SK-N-SH (cell line): ENCODE results near the gene TBC1D17. TPM values are rescaled to one million over a fixed set of nuclear protein-coding genes. Genes with fewer than 3 reads are reported as not detected.

Experiments
- CTCF ChIA-PET: fragments of 300-600, 350-600 bp; formaldehyde crosslinking; extraction: SDS; loops from one replicate; lab custom pipeline; 2021; lab: Yijun Ruan, JAX
- POLR2A ChIA-PET: fragments of 350-600 bp; sonication (Branson Sonifier 250); formaldehyde crosslinking; extraction: SDS; loops from one replicate; lab custom pipeline; 2020; ENCODE audit warnings: antibody characterized with exemption, inconsistent platforms; lab: Yijun Ruan, JAX
- DNase-seq: peaks from one replicate; pipeline ENCODE4 v3.0.0; 2012
- H2AFZ ChIP-seq: fragments of 200-600 bp; sonication (generic); 2 replicates; pipeline ENCODE4 v1.8.1; 2016; ENCODE audit warnings: antibody characterized with exemption, mild to moderate bottlenecking, low read depth
- H3F3A ChIP-seq: fragments of 200-600 bp; sonication (generic); replicated peaks from 2 replicates; pipeline ENCODE3; 2016; ENCODE audit warnings: antibody characterized with exemption, mild to moderate bottlenecking; ENCODE audit not compliant: insufficient read depth
- H3K27ac ChIP-seq, 2 experiments: fragments of 200-500 bp in 1 of 2; fragments of 200-600 bp in 1 of 2; sonication (Bioruptor generic) in 1 of 2; sonication (generic), shearing (Covaris generic) in 1 of 2; 2 replicates each; pipeline versions ENCODE4 v1.5.1 to v1.6.1; 2014 to 2016; ENCODE audit warnings: low read depth in 2 of 2, inconsistent platforms in 1 of 2, low read length in 1 of 2, mild to moderate bottlenecking in 1 of 2, mixed read lengths in 1 of 2
- H3K27me3 ChIP-seq: fragments of 200-600 bp; sonication (generic), shearing (Covaris generic); 2 replicates; pipeline ENCODE4 v1.6.1; 2016; ENCODE audit warnings: mixed run types; ENCODE audit not compliant: insufficient read depth
- H3K36me3 ChIP-seq, 2 experiments: fragments of 200-500 bp in 1 of 2; fragments of 200-600 bp in 1 of 2; sonication (Bioruptor generic) in 1 of 2; sonication (generic) in 1 of 2; replicated peaks in 1 of 2; 2 replicates each; pipeline versions ENCODE3 to v1.5.1; 2014 to 2016; ENCODE audit warnings: low read length in 1 of 2, mild to moderate bottlenecking in 1 of 2; ENCODE audit not compliant: insufficient read depth in 2 of 2, control insufficient read depth in 1 of 2
- H3K4me1 ChIP-seq, 2 experiments: fragments of 200-500 bp in 1 of 2; fragments of 200-600 bp in 1 of 2; sonication (Bioruptor generic) in 1 of 2; sonication (generic), shearing (Covaris generic) in 1 of 2; 2 replicates each; pipeline versions ENCODE4 v1.5.1 to v1.6.1; 2014 to 2016; ENCODE audit warnings: low read depth in 1 of 2, low read length in 1 of 2, mixed run types in 1 of 2; ENCODE audit not compliant: insufficient read depth in 2 of 2, control insufficient read depth in 1 of 2
- H3K4me2 ChIP-seq: fragments of 200-600 bp; sonication (generic), shearing (Covaris generic); 2 replicates; pipeline ENCODE4 v1.6.1; 2017; ENCODE audit warnings: mixed run types
- H3K4me3 ChIP-seq, 2 experiments: fragments of 200-500 bp in 1 of 2; fragments of 200-600 bp in 1 of 2; sonication (Bioruptor generic) in 1 of 2; sonication (generic), shearing (Covaris generic) in 1 of 2; 2 replicates each; pipeline versions ENCODE4 v1.5.1 to v1.8.1; 2014 to 2016; ENCODE audit warnings: low read depth in 2 of 2, inconsistent platforms in 1 of 2, low read length in 1 of 2, mild to moderate bottlenecking in 1 of 2, mixed read lengths in 1 of 2, moderate library complexity in 1 of 2
- H3K79me2 ChIP-seq: fragments of 200-600 bp; sonication (generic); 2 replicates; pipeline ENCODE4 v1.8.1; 2017; ENCODE audit warnings: mild to moderate bottlenecking; ENCODE audit not compliant: insufficient read depth
- H3K9ac ChIP-seq: fragments of 200-600 bp; sonication (generic); 2 replicates; pipeline ENCODE4 v1.6.1; 2017; ENCODE audit warnings: mixed run types
- H3K9me2 ChIP-seq: fragments of 200-600 bp; sonication (generic); 2 replicates; pipeline ENCODE4 v1.6.1; 2017; ENCODE audit warnings: mixed run types
- H3K9me3 ChIP-seq: fragments of 200-600 bp; sonication (generic); 2 replicates; pipeline ENCODE4 v1.6.1; 2017; ENCODE audit warnings: mixed run types, mild to moderate bottlenecking, moderate library complexity
- H4K20me1 ChIP-seq: fragments of 200-600 bp; sonication (generic); 2 replicates; pipeline ENCODE4 v1.6.1; 2017; ENCODE audit warnings: mild to moderate bottlenecking, mixed run types; ENCODE audit not compliant: insufficient read depth
- CHD2 ChIP-seq: fragments of 150-350 bp; IDR thresholded peaks from 2 replicates; pipeline ENCODE4 v1.6.1; 2018; ENCODE audit warnings: low read length; ENCODE audit not compliant: partially characterized antibody
- CTCF ChIP-seq: fragments of 200-600 bp; sonication (generic); IDR thresholded peaks from 2 replicates; pipeline ENCODE4 v1.6.1; 2017; ENCODE audit warnings: antibody characterized with exemption, mild to moderate bottlenecking, moderate library complexity
- ELF1 ChIP-seq: IDR thresholded peaks from 2 replicates; pipeline ENCODE4 v1.4.0; 2012
- EP300 ChIP-seq, 2 experiments: IDR thresholded peaks; 2 replicates each; pipeline versions ENCODE4 v1.4.0 to v1.6.1; 2012; ENCODE audit warnings: borderline replicate concordance in 1 of 2, low read depth in 1 of 2, low read length in 1 of 2
- FOXJ3 ChIP-seq: sonication (generic); formaldehyde crosslinking; IDR thresholded peaks from 2 replicates; pipeline ENCODE4 v1.5.1; 2020; ENCODE audit warnings: mild to moderate bottlenecking, missing genetic modification reagents
- FOXM1 ChIP-seq: IDR thresholded peaks from 2 replicates; pipeline ENCODE4 v1.4.0; 2012; ENCODE audit warnings: low read depth, mild to moderate bottlenecking
- GATA2 ChIP-seq: sonication (generic); formaldehyde crosslinking; IDR thresholded peaks from 2 replicates; pipeline ENCODE4 v1.5.0; 2020; ENCODE audit warnings: mild to moderate bottlenecking, missing genetic modification reagents
- IRF3 ChIP-seq: fragments of 150-350 bp; IDR thresholded peaks from 2 replicates; pipeline ENCODE4 v1.6.1; 2016; ENCODE audit warnings: mild to moderate bottlenecking, low read depth, low read length
- MEF2A ChIP-seq: IDR thresholded peaks from 2 replicates; pipeline ENCODE4 v1.4.0; 2012; ENCODE audit warnings: low read depth, borderline replicate concordance
- NFIC ChIP-seq: IDR thresholded peaks from 2 replicates; pipeline ENCODE4 v1.4.0; 2012; ENCODE audit warnings: borderline replicate concordance
- NRF1 ChIP-seq: IDR thresholded peaks from 2 replicates; pipeline ENCODE4 v1.6.1; 2012; ENCODE audit warnings: low read depth, mild to moderate bottlenecking, low read length
- PBX3 ChIP-seq: IDR thresholded peaks from 2 replicates; pipeline ENCODE4; 2012
- POLR2AphosphoS5 ChIP-seq: IDR thresholded peaks from 2 replicates; pipeline ENCODE4 v1.6.1; 2012; ENCODE audit warnings: low read depth, low read length
- RXRA ChIP-seq: IDR thresholded peaks from 2 replicates; pipeline ENCODE4 v1.4.0; 2012; ENCODE audit warnings: low read depth, mild to moderate bottlenecking, borderline replicate concordance
- SIN3A ChIP-seq: IDR thresholded peaks from 2 replicates; pipeline ENCODE4 v1.6.1; 2012; ENCODE audit warnings: low read depth, mild to moderate bottlenecking, low read length, moderate library complexity, borderline replicate concordance
- SMC3 ChIP-seq: IDR thresholded peaks from 2 replicates; pipeline ENCODE4 v1.6.1; 2012; ENCODE audit warnings: low read depth, low read length, improper control_type of control experiment
- WGBS: methylation state at CpG from one replicate; pipeline ENCODE4 v1.1.6; 2017; ENCODE audit warnings: low lambda C conversion rate; 5-methylcytosine and 5-hydroxymethylcytosine counted together
- polyA plus RNA-seq, 3 experiments: library from polyadenylated mRNA; depleted of rRNA; stranded (reverse); fragments of >200 nt; gene quantifications; 2 replicates each; pipeline ENCODE4 v1.2.3, GENCODE V29; 2012

TBC1D17 gene
- polyA plus RNA-seq, 1 of the 3 experiments (the other 2 are of a cell fraction), result 28.3 TPM

GRCh38 chr19:49831592-49831991 is 45.9 kb upstream of the TBC1D17 start:
- TF ChIP-seq FOXM1, result no peak
- TF ChIP-seq SIN3A, result no peak
- TF ChIP-seq EP300 (IDR thresholded peaks at IDR 0.05; ENCODE audit: borderline replicate concordance in 1 of 2, low read depth in 1 of 2, low read length in 1 of 2), result no peak
- TF ChIP-seq ELF1, result no peak
- no peak for TF ChIP-seq PBX3
- no peak for TF ChIP-seq NRF1
- no peak for TF ChIP-seq GATA2 (CRISPR knock-in tag)
- TF ChIP-seq NFIC, result no peak
- Histone ChIP-seq H3K4me1 (no peaks in the 10 kb centered on the region), H3K4me2 (no peak overlapping the region), H3K9me3 (no peaks in the 10 kb centered on the region), H3K4me3 (no peak overlapping the region), H2AFZ (no peak overlapping the region), H3K79me2 (peaks cover 7% of the 10 kb centered on the region; the same call in 1 of the 2 replicates), H3K27me3 (no peaks in the 10 kb centered on the region), H3K27ac (no peak overlapping the region), H3K9ac (no peak overlapping the region), H4K20me1 (0 out of 2 replicates have a peak, but pooled peaks cover 5% of the 10 kb centered on the region), H3F3A (no peaks in the 10 kb centered on the region), H3K36me3 (peaks cover 4 to 52% of the 10 kb centered on the region in 2 experiments), H3K9me2 (no peaks in the 10 kb centered on the region)
- ChIA-PET POLR2A (no interaction called here), CTCF (no interaction called here)
- 96% methylated on average over 6 of the region's 8 CpGs for WGBS
- DNase-seq, result no peak

- H3K27ac ChIP-seq, result no peak overlapping the region
- 87% methylated on average over 9 of the region's 9 CpGs for WGBS
- CTCF ChIA-PET, result interaction anchor here (1.2 kb wide), 1 partner anchor 28 kb away, joined by 3 read pairs; no protein-coding TSS in a partner anchor
- H3K27me3 ChIP-seq, result no peaks in the 10 kb centered on the region
- H3K4me3 ChIP-seq, result no peak overlapping the region
- H4K20me1 ChIP-seq, result 0 out of 2 replicates have a peak, but pooled peaks cover 5% of the 10 kb centered on the region
- no peak overlapping the region for H3K4me2 ChIP-seq
- H3K79me2 ChIP-seq, result no peaks in the 10 kb centered on the region
- H3K9me2 ChIP-seq, result no peaks in the 10 kb centered on the region
- no peak for DNase-seq
- H3F3A ChIP-seq, result no peaks in the 10 kb centered on the region
- TF ChIP-seq IRF3 (no peak), MEF2A (no peak), CTCF (no peak), RXRA (no peak), NRF1 (no peak), POLR2AphosphoS5 (no peak), FOXJ3 (CRISPR knock-in tag) (no peak), CHD2 (no peak), SMC3 (no peak), PBX3 (no peak)
- TF ChIP-seq, all 33 proteins: peak for 0
- H3K9me3 ChIP-seq, result no peaks in the 10 kb centered on the region
- POLR2A ChIA-PET, result no interaction called here
- H3K9ac ChIP-seq, result no peak overlapping the region
- H3K36me3 ChIP-seq, result peaks cover 4 to 60% of the 10 kb centered on the region in 2 experiments
- H3K4me1 ChIP-seq, result no peaks in the 10 kb centered on the region
- no peak overlapping the region for H2AFZ ChIP-seq
Observed at GRCh38 chr19:49832556-49832955, 44.9 kb upstream of the TBC1D17 start.
